Central memory CD4-positive, alpha-beta T cell (primary cell): ENCODE results near the gene RTP2.
"Not testable (repeated sequence)": the region's sequence is repeated elsewhere in the genome, so short reads cannot be mapped to it uniquely, and the experiment has no call there.

Source experiments
- DNase-seq: peaks from one replicate; pipeline ENCODE4 v3.0.0; 2022

RTP2 gene

GRCh38 chr3:187709155-187709554 is 6.8 kb upstream of the RTP2 start:
- DNase-seq = no peak

DNA sequence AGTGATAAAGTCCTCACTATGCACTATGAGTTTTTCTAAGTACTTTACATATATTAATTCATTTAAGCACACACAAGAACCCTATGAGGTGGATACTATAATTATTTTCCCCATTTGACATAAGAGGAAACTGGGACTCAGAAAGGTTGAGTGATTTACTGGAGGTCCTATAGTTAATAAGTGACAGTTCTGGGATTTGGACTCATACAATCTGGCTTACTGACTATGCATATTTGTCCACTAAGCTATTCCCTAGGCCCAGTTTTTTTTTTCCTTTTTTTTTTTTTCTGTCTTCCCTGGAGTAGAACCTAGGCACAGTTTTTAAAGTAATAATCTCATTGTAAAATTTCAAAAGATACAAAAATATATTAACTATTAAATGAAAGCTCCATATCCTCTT is 6.3 kb upstream of the RTP2 start:
- no peak for DNase-seq

DNA sequence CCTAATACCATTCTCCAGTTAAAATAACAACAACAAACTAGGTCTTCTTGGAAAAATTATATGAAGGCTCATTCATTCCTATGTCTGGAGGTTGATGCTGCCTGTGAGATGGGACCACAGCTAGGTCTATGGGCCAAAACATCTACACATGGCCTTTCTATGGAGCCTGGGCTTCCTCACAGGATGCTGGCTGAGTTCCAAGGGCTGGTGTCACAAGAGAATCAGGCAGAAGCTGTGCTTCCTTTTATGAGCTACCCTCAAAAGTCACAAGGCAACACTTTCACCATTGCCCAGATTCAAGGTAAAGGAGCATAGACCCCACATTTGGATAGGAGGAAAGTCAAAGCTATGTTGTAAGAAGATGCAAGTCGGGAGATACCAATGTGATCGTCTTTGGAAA is 4.6 kb upstream of the RTP2 start:
- DNase-seq = no peak

GRCh38 chr3:187705164-187705563 is 2.8 kb upstream of the RTP2 start:
- DNase-seq = no peak

DNA sequence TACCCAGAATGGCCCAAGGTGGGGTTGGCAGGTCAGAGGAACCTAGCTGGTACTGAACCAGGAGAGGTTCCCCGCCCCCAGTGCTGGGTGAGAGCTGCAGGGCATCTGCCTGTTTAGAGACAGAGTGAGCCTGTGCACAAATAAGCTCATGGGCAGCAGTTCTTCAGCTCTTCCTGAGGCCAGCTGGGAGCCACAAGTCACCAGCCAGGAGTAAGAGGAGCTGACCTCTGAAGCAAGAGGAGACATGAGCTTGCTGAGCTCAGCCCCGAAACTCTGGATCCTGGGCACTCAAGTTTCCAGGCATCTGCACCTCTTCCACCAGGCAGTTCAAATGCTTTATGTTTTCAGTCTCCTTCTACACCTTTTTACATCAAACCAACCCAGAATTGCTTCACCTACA is 2.1 kb downstream of the RTP2 start:
- no peak for DNase-seq

DNA sequence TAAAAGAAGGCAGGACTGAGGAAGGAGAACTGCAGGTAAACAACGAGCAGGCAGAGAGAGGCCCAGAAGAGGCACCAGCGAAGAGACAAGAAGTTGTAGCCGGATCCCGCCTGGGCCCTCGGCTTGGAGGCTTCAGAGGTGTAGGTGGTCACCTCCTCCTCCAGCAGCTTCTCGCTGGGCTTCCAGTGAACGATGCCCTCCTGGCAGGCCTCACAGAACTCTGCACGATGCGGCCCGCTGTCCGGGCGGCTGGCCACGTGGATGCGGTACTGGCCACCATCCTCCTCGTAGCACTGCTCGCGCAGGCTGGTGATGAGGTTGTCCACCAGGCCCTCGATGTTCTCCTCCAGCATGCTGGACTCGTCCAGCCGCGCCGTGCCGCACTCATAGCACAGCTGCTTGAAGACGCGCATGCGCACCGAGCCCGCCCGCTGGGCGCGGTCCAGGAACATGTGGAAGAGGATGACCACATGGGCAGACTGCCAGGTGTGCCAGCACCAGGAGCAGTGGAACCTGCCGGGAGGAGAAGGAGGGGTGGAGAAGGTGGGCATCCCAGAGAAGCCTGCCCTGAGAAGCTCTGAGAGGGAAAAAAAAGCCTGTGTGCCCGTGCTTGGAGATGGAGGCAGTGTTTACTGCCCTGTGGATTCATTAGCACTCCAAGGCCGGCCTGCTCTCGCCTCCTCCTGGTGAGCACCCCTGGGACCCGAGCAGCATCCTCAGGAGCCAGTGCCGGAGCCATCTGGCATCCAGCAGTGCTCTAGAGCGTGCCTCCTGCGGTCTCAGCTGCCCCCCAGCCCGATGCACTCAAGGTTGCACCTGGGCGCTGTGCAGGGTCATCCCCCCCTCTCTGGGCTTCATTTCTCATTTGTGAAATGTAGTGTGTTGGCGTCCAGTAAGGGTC is 3.6 kb downstream of the RTP2 start:
- DNase-seq = no peak

- DNase-seq = no peak
These were observed 6.3 kb downstream of the RTP2 start for GRCh38 chr3:187696021-187696420.

DNA sequence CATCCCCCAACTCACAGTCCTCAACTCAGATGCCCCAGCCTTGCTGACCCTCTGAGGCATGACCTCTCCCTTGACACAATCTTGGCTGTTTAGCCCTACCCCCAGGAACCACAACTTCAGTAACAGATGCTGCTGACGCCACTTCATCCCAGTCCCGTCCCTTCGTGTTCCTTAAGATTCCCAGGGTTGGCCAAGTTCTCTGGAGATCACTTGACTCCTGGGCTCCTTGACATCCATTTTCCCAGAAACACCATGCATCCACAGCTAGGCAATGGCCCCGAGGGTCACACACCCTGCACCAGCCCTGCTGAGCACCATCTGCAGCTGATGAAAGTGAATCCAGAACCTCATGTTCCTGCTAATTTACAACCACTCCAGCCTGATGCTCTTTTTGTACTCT is 6.9 kb downstream of the RTP2 start:
- no peak for DNase-seq

- no peak for DNase-seq
These were observed 7.6 kb downstream of the RTP2 start for GRCh38 chr3:187694801-187695200.

GRCh38 chr3:187693431-187693830 is 8.9 kb downstream of the RTP2 start:
- DNase-seq = no peak

GRCh38 chr3:187689984-187690383 is 12.4 kb downstream of the RTP2 start:
- DNase-seq = no peak

- no peak for DNase-seq
These were observed 15.6 kb downstream of the RTP2 start for GRCh38 chr3:187686621-187687273.

DNA sequence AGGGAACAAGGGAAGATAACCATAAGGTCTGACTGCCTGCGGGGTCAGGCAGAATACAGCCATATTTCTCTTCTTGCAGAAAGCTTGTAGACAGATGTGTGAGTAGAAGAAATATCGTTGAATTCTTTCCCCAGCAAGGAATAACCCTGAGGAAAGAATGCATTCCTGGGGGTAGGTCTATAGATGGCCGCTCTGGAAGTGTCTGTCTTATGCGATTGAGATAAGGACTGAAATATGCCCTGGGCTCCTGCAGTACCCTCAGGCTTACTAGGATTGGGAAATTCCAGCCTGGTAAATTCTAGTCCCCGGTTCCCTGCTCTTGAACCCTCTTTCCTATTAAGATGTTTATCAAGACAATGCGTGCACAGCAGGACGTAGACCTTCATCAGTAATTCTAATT is 16.4 kb downstream of the RTP2 start:
- DNase-seq = no peak

- DNase-seq = no peak
These were observed 17.5 kb downstream of the RTP2 start for GRCh38 chr3:187684880-187685279.

DNA sequence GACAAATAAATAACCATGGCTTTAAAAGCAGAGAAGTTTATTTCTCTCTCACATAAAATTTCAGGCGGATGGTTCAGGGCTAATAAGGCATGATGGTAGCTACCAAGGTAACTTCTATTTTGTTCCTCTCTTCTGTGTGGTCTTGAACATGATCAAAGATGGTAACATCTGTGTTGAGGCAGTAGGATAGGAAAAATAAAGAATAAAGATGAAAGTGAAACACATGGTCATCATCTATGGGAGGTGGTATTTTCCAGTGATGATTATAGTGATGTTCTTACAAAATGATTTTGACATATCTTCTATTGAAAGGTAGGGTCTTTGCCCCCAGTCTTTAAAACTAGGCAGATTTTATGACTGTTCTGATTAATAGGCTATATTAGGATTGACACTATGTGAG is 17.9 kb downstream of the RTP2 start:
- DNase-seq = no peak

DNA sequence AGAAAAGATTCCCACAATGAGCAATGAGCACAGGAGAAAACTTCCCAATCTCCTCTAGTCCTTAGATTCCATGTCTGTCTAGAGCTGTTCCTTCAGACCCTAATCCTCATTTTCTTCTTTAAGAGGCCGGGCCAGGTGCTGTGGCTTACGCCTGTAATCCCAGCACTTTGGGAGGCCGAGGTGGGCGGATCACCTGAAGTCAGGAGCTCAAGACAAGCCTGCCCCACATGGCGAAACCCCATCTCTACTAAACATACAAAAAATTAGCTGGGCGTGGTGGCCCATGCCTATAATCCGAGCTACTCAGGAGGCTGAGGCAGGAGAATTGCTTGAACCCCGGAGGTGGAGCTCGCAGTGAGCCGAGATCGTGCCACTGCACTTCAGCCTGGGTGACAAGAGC is 20.6 kb downstream of the RTP2 start:
- DNase-seq = not testable (repeated sequence)

- DNase-seq = peak; percentile 31
These were observed 22.5 kb downstream of the RTP2 start for GRCh38 chr3:187679638-187680396.

DNA sequence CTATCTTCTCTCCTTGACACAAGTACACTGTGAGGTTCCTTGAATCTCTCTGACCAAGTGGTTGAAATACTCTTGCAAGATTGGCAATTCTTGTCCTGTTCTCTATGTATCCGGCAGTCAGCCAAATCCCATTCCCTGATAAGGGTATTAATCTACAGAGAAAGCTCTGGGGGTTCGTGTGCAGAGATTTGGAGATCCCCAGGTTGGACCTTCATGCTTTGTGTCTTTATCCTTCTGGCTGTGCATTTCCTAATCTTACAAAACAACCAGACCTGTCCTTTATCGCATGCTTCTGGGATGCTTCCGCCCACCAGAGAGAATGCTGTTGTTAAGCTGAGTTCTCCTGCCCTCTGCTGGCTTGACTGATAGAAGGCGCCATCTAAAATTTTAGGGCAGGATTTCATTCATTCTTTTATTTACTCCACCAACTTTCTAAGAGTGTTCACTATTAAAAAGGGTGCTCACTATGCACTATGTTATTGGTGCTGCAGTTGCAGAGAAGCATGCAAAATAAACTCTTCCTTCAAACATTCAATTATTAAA is 23.6 kb downstream of the RTP2 start:
- DNase-seq = no peak

- DNase-seq = no peak
These were observed 24.8 kb downstream of the RTP2 start for GRCh38 chr3:187677604-187678003.

DNA sequence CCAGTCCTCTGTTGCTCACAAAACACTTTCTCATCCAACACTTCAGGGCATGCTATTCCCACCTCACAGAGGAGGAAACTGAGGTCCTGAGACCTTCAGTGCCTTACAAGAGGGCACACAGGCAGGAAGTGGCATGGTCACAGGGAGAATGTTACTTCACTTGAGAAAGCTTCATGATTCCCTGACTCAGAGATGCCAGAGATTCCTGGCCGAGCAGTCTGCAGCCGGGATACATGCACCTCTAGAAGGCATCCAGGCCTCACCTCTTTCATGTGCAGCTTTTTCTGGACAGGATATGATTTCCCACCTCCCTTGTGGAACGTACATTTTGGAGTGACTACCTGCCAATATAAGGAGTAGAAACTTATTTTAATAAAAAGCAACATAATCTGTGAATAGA is 29.3 kb downstream of the RTP2 start:
- DNase-seq = no peak

- DNase-seq = no peak
These were observed 32.5 kb downstream of the RTP2 start, which contains the start of gene SST for GRCh38 chr3:187669675-187670504. Gene SST (minus strand): TSS chr3:187670394. CDS start chr3:187670291, 103 bp downstream.

DNA sequence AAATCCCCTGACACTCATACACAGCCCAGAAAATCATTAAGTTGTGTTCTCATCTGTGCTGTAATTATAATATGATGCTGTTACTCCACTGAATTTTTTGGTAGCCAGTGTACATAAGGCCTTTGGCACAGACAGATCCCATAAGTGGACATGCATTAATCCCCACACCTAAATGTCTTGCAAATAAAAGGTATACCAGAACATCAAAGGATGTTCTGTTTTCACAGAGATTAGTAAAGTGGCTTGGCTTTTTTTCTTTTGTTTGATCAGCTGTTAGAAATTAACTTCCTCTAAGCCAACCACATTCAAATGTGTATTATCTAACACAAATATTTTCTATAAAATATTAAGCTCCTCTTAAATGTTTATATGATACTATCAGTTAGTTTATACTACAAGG is 34.8 kb downstream of the RTP2 start:
- no peak for DNase-seq
